Effector CD4-positive, alpha-beta T cell (primary cell): Measurements from ENCODE around the gene ARL4C.
A peak's percentile ranks its signal among the peaks of the same experiment; 100 is the strongest.

ENCODE experiments used
- DNase-seq: peaks from one replicate; pipeline ENCODE4 v3.0.0-alpha.2; 2020
- total RNA-seq: gene quantifications from one replicate; lab custom pipeline; 2026; lab: John Stamatoyannopoulos, UW

Gene ARL4C, protein sequence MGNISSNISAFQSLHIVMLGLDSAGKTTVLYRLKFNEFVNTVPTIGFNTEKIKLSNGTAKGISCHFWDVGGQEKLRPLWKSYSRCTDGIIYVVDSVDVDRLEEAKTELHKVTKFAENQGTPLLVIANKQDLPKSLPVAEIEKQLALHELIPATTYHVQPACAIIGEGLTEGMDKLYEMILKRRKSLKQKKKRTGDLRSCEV
- 897 reads per million, percentile 99 among the genes with 10 or more reads in this experiment for total RNA-seq

- DNase-seq = peak; percentile 68
These were observed at the start of gene ARL4C for GRCh38 chr2:234496835-234497593. TSS of gene ARL4C (minus strand) at chr2:234497081. CDS start at chr2:234496586, 495 bp downstream.

- DNase-seq = peak; percentile 68
These were observed 48.1 kb upstream of the ARL4C start for GRCh38 chr2:234544659-234545611.

DNA sequence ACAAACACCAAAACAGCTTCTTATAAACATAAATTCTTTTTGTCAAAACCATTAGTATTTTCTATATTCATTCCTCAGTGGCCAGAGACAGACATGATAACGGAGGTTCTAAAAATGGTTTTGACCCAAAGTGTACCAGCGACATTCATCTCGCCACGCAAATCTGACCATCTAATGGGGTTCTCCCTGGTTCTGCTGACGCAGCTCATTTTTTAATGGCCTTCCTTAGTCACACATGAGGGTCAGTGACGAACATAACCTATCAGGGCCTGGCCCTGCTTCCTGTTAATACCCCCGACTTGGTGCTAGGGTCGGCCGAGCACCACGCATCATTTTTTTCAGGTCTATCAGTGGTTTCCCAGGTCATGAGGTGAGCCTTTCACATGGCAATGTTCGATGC lies 45.9 kb upstream of the ARL4C start:
- no peak for DNase-seq

GRCh38 chr2:234537929-234538328 lies 41.0 kb upstream of the ARL4C start:
- DNase-seq = no peak

GRCh38 chr2:234536178-234536965 lies 39.5 kb upstream of the ARL4C start:
- DNase-seq = no peak

DNA sequence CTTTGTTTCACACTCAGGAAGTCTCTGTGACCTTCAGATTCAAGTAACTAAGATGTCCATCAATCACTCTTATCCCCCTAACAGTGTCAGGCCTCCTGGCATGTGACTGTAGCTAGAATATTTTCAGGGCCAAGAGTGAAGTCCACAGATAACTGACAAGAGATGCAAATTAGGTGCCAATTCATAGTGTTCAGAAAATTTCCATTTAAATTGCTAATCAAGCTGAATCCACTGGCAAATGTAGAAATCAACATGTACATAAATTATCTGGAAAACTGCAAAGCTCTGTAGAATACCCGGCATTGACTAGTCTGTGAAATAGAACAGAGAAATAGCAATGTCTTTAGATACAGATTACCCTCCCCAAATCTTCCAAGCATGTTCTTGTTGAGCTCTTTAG lies 38.6 kb upstream of the ARL4C start:
- no peak for DNase-seq

DNA sequence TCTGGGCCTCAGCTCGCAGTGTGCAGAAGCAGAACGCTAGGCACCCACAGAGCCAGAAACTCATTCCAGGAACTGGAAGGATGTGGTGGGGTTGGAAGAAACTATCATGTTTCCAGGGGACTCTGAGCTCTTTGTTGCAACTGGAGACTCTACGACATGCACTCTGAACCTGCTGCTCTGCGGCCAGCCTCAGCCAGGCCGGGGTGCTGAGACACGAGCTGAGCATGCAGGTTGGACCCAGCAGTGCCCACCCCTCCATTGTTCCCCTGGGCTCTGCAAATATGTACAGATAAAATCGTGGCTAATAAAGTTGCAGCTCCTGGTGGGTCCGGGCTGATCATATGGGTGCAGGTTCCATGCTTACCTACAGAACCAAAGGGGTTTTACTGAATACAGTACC lies 37.6 kb upstream of the ARL4C start:
- DNase-seq = no peak

DNA sequence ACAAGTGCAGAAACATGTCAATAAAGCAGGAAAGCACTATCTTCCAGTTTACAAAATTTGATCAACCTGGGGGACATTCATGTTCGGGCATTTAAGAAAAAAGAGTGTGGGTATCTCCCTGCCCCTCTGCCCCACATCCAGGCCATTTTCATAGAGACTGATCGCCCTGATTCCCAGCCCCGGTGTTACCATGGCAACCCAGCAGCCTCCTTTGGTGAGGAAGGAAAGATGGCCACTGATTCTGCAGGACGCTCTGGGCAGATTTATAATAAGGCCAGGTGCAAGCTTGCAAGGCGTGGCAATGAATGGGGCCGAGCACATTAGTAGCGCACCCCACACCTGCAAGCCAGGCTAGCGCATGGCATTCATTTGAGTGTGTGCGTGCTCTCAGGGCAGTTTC lies 36.7 kb upstream of the ARL4C start:
- DNase-seq = no peak

- no peak for DNase-seq
These were observed 31.7 kb upstream of the ARL4C start for GRCh38 chr2:234528410-234529148.

- DNase-seq = no peak
These were observed 29.8 kb upstream of the ARL4C start for GRCh38 chr2:234526711-234527110.

DNA sequence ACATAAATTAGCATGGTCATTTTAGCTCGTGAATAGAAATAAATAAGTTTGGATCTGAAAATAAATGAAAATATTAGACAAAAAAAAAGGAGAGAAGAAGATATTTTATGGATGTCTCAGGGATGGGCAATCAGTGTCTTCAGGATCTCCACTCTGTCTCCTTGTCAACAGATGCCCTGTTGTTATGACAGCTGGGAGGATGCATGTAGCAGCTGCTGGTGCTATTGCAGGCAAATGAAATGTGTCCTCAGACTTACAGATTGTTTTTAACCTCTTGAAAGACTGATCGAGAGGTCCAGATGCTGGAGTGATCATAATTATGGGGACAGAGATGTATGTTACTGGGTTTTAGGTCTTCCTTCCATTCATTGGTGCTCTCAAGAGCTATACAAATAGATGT lies 24.7 kb upstream of the ARL4C start:
- no peak for DNase-seq

GRCh38 chr2:234518986-234519642 lies 22.2 kb upstream of the ARL4C start:
- no peak for DNase-seq

DNA sequence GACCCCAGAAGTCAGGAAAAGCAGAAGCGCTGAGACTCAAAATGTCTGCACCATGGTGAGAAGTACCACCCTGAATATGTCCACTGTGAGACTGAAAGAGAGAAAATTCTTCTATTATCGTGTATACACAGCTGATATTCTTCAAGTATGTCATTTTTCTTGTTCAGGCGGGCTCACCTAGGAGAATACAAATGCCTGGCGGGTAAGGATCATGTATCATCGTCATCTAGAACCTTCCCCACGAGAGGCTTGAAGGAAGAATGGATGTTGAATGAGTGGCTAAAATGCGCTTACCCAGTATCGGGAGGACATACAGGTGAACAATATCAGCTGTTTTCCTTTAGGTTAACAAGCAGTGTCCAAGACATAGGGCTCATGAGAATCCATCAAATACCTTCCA lies 21.1 kb upstream of the ARL4C start:
- DNase-seq = no peak

DNA sequence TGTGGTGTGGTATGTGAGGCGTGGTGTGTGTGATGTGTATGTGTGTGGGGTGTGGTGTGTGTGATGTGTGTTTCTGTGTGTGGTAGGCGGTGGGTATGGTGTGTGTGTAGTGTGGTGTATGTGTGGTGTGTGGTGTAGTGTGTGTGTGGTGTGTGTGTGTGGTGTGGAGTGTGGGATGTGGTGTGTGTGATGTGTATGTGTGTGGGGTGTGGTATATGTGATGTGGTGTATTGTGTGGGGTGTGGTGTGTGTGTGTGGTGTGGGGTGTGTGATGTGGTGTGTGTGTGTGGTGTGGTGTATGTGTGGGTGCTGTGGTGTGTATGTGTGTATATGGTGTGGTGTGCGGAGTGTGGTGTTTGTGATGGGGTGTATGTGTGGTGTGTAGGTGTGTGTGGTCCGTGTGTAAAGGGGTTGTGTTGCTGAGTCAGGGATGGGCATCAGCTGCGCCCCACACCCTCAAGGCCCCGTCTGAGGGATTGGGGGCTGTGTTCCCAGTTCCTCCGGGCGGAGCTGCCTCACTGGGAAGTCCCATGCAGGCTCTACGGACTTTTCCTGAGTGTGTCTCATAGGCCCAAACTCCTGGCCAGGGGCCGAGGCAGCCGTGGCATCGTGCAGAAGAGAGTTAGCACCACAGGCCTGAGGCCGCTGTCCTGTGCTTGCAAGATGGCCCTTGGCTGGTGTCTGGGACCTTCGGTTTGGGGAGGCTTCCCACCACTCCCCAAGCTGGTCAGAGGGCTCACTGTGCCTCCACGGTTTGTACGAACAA lies 18.2 kb upstream of the ARL4C start:
- DNase-seq = no peak

GRCh38 chr2:234514099-234514498 lies 17.2 kb upstream of the ARL4C start:
- DNase-seq = no peak

DNA sequence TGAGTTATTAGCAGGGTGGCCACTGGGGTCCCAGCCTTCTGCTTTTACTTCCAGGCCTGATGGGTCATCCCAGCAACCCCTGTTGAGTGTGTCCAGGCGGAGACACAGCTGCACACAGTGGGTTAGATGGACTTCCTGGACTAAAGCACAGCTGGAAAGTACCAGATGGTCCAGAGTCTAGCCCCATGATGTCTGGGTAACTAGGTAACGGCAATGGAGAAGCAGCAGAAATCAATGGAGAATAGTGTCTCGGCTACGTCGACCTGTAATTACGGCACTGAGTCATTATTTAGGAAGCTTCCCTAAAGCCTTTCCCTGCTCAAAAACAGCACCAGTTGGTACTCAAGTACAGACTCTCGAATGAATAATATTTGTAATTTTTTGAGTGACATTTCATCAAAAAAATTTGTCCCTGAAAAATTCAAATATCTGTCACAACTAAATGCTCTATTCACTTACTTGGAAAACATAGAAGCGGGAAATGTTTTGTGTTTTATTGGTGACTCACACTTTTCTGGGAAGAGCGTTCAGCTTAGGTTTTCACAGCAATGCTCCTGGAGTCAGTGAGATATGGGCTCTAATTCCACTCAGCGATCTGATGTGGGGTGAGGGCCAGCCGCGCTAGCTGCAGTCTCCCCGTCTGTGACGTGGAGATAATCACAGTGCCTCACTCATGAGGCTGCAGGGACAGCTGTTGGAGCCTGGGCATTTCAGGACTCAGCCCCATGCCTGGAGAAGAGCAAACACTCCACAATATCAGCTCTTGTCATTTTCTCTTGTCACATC lies 16.2 kb upstream of the ARL4C start:
- DNase-seq = no peak

DNA sequence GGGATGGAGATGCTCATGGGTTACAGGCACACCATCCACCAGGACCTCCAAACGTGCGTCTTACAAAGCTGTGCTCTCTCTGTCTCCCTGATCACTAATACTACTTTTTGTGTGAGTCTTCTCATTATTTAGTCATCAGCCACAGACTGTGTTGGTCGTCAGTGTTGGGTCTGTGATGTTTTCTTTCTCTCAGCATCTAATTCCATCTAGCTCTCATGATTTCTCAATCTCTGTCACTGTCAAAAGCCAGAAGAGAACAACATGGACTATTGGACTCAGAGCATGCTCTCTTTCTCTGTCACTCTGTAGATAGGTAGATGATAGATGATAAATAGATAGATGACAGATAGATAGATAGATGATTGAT lies 6.0 kb upstream of the ARL4C start:
- DNase-seq = no peak

- DNase-seq = no peak
These were observed 5.5 kb upstream of the ARL4C start for GRCh38 chr2:234502285-234502918.

- peak; percentile 61 for DNase-seq
These were observed 3.6 kb upstream of the ARL4C start for GRCh38 chr2:234500394-234501006.
